HEK293 (cell line): ENCODE measurements around the gene PLCB1.

ENCODE experiments used
- CTCF ChIA-PET: fragments of 350-600 bp; formaldehyde crosslinking; extraction: SDS; loops from one replicate; lab custom pipeline; 2021; ENCODE audit warnings: antibody characterized with exemption; lab: Yijun Ruan, JAX
- POLR2A ChIA-PET: fragments of 300-600 bp; formaldehyde crosslinking; extraction: SDS; loops from one replicate; lab custom pipeline; 2020; ENCODE audit warnings: antibody characterized with exemption, inconsistent platforms; lab: Yijun Ruan, JAX
- H3K27ac ChIP-seq: fragments of 200-500 bp; sonication (Bioruptor generic); 2 replicates; pipeline ENCODE4 v1.5.1; 2014; ENCODE audit warnings: low read depth, low read length, control low read depth, inconsistent platforms; ENCODE audit errors: extremely low read depth
- H3K36me3 ChIP-seq, 2 experiments: fragments of 200-500 bp in 1 of 2; sonication (Bioruptor generic) in 1 of 2; 1 replicate in 1 of 2; 2 replicates in 1 of 2; pipeline ENCODE4 v1.5.1; 2014 to 2017; ENCODE audit warnings: inconsistent platforms in 2 of 2, low read length in 2 of 2; ENCODE audit not compliant: control insufficient read depth in 2 of 2, insufficient read depth in 1 of 2
- H3K4me1 ChIP-seq: fragments of 200-500 bp; sonication (Bioruptor generic); 2 replicates; pipeline ENCODE4 v1.5.1; 2014; ENCODE audit warnings: mild to moderate bottlenecking, low read length, inconsistent platforms; ENCODE audit not compliant: control insufficient read depth, insufficient read depth
- H3K4me3 ChIP-seq: 2 replicates; pipeline ENCODE4 v1.5.1; 2011; ENCODE audit warnings: low read depth, mild to moderate bottlenecking, control low read depth, low read length, moderate library complexity
- H3K9me3 ChIP-seq: fragments of 200-500 bp; sonication (Bioruptor generic); 2 replicates; pipeline ENCODE4 v1.5.1; 2014; ENCODE audit warnings: low read depth, low read length, inconsistent platforms; ENCODE audit not compliant: control insufficient read depth, insufficient read depth
- BCL11A ChIP-seq: fragments of 450-650 bp; formaldehyde crosslinking; IDR thresholded peaks from 2 replicates; pipeline ENCODE4 v1.5.1; 2016; ENCODE audit warnings: low read depth, missing biosample characterization, missing genetic modification characterization
- GLIS2 ChIP-seq: fragments of 450-650 bp; formaldehyde crosslinking; IDR thresholded peaks from 2 replicates; pipeline ENCODE4 v1.5.1; 2016; ENCODE audit warnings: missing biosample characterization, missing genetic modification characterization
- ZBTB17 ChIP-seq: fragments of 450-650 bp; formaldehyde crosslinking; IDR thresholded peaks from 2 replicates; pipeline ENCODE4 v1.5.1; 2016; ENCODE audit warnings: missing biosample characterization, missing genetic modification characterization
- ZEB2 ChIP-seq: fragments of 450-650 bp; formaldehyde crosslinking; IDR thresholded peaks from 2 replicates; pipeline ENCODE4 v1.5.1; 2016; ENCODE audit warnings: missing biosample characterization, missing genetic modification characterization
- ZNF202 ChIP-seq: fragments of 450-650 bp; formaldehyde crosslinking; IDR thresholded peaks from 2 replicates; pipeline ENCODE4 v1.5.1; 2016; ENCODE audit warnings: missing biosample characterization, missing genetic modification characterization, borderline replicate concordance
- ZNF24 ChIP-seq: fragments of 450-650 bp; formaldehyde crosslinking; IDR thresholded peaks from 2 replicates; pipeline ENCODE4 v1.5.1; 2016; ENCODE audit warnings: missing biosample characterization, missing genetic modification characterization
- ZNF335 ChIP-seq: fragments of 450-650 bp; formaldehyde crosslinking; conservative IDR thresholded peaks from 2 replicates; pipeline ENCODE4 v1.5.1; 2016; ENCODE audit warnings: missing biosample characterization, missing genetic modification characterization
- ZNF561 ChIP-seq: fragments of 450-650 bp; IDR thresholded peaks from 2 replicates; pipeline ENCODE4 v1.5.1; 2018; ENCODE audit warnings: missing biosample characterization, missing genetic modification characterization, borderline replicate concordance
- ZNF585B ChIP-seq: fragments of 450-650 bp; formaldehyde crosslinking; IDR thresholded peaks from 2 replicates; pipeline ENCODE4 v1.5.1; 2016; ENCODE audit warnings: missing biosample characterization, missing genetic modification characterization
- ZNF596 ChIP-seq: fragments of 450-650 bp; IDR thresholded peaks from 2 replicates; pipeline ENCODE4 v1.5.0; 2018; ENCODE audit warnings: missing biosample characterization, mild to moderate bottlenecking, missing genetic modification characterization, moderate library complexity
- ZNF621 ChIP-seq: fragments of 450-650 bp; formaldehyde crosslinking; IDR thresholded peaks from 2 replicates; pipeline ENCODE4 v1.5.1; 2017; ENCODE audit warnings: missing biosample characterization, missing genetic modification characterization
- ZNF654 ChIP-seq: fragments of 450-650 bp; formaldehyde crosslinking; IDR thresholded peaks from 2 replicates; pipeline ENCODE4 v1.5.1; 2016; ENCODE audit warnings: low read depth, missing biosample characterization, missing genetic modification characterization
- ZNF660 ChIP-seq: fragments of 450-650 bp; IDR thresholded peaks from 2 replicates; pipeline ENCODE4 v1.5.1; 2018; ENCODE audit warnings: missing biosample characterization, mild to moderate bottlenecking, missing genetic modification characterization
- TF ChIP-seq, protein P1 (sequence below): fragments of 450-650 bp; formaldehyde crosslinking; IDR thresholded peaks from 2 replicates; pipeline ENCODE4 v1.5.1; 2016; ENCODE audit warnings: missing biosample characterization, missing genetic modification characterization
- TF ChIP-seq, protein P2 (sequence below): fragments of 450-650 bp; formaldehyde crosslinking; IDR thresholded peaks from 2 replicates; pipeline ENCODE4 v1.5.1; 2017; ENCODE audit warnings: missing biosample characterization, missing genetic modification characterization

PLCB1 gene

DNA sequence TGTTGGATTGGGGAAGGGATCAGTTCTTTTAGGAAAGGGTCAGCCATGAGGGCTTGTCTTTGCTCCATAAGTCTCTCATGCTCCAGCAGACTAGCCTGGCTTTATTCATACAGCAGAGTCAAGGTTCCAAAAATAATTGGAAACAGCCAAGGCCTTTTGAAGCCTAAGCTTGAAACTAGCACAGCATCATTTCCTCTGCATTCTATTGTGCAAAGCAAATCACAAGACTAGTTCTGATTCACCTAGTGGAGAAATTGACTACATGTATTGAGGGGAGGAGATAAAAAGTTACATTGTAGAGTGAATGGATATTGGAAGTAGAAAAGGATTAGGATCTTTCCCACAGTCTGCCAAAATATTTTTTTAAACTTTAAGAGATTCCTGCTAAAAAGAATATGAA, 777.5 kb downstream of the PLCB1 start:
- Histone ChIP-seq H3K4me1 (no peaks in the 10 kb centered on the region), H3K36me3 (no peaks in the 10 kb centered on the region), H3K4me3 (no peak overlapping the region), H3K9me3 (no peaks in the 10 kb centered on the region), H3K27ac (no peak overlapping the region)
- TF ChIP-seq, protein P1, sequence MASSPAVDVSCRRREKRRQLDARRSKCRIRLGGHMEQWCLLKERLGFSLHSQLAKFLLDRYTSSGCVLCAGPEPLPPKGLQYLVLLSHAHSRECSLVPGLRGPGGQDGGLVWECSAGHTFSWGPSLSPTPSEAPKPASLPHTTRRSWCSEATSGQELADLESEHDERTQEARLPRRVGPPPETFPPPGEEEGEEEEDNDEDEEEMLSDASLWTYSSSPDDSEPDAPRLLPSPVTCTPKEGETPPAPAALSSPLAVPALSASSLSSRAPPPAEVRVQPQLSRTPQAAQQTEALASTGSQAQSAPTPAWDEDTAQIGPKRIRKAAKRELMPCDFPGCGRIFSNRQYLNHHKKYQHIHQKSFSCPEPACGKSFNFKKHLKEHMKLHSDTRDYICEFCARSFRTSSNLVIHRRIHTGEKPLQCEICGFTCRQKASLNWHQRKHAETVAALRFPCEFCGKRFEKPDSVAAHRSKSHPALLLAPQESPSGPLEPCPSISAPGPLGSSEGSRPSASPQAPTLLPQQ (tag by site-specific recombination): no peak
- no peak for TF ChIP-seq BCL11A (tag by site-specific recombination)
- ChIA-PET POLR2A (no interaction called here), CTCF (no interaction called here)

DNA sequence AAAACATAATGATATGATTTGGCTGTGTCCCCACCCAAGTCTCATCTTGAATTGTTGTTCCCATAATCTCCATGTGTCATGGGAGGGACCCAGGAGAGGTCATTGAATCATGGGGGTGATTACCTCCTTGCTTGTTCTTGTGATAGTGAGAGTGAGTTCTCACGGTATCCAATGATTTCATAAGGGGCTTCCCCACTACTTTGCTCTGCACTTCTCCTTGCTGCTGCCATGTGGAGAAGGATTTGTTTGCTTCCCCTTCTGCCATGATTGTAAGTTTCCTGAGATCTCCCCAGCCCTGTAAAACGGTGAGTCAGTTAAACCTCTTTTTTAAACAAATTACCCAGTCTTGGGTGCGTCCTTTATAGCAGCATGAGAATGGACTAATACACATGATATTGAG, 780.0 kb downstream of the PLCB1 start:
- H3K4me3 ChIP-seq: no peak overlapping the region
- ChIA-PET CTCF (no interaction called here), POLR2A (no interaction called here)
- H3K9me3 ChIP-seq: no peaks in the 10 kb centered on the region
- H3K4me1 ChIP-seq: no peaks in the 10 kb centered on the region
- no peak overlapping the region for H3K27ac ChIP-seq
- TF ChIP-seq ZNF335 (tag by site-specific recombination) (no peak), ZNF561 (tag by site-specific recombination) (no peak), ZNF654 (no peak), ZNF621 (tag by site-specific recombination) (no peak), ZNF585B (tag by site-specific recombination) (no peak), ZBTB17 (tag by site-specific recombination) (no peak), ZNF202 (no peak), ZNF596 (no peak)
- TF ChIP-seq, protein P2, sequence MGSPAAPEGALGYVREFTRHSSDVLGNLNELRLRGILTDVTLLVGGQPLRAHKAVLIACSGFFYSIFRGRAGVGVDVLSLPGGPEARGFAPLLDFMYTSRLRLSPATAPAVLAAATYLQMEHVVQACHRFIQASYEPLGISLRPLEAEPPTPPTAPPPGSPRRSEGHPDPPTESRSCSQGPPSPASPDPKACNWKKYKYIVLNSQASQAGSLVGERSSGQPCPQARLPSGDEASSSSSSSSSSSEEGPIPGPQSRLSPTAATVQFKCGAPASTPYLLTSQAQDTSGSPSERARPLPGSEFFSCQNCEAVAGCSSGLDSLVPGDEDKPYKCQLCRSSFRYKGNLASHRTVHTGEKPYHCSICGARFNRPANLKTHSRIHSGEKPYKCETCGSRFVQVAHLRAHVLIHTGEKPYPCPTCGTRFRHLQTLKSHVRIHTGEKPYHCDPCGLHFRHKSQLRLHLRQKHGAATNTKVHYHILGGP (tag by site-specific recombination): no peak
- H3K36me3 ChIP-seq: no peaks in the 10 kb centered on the region

DNA sequence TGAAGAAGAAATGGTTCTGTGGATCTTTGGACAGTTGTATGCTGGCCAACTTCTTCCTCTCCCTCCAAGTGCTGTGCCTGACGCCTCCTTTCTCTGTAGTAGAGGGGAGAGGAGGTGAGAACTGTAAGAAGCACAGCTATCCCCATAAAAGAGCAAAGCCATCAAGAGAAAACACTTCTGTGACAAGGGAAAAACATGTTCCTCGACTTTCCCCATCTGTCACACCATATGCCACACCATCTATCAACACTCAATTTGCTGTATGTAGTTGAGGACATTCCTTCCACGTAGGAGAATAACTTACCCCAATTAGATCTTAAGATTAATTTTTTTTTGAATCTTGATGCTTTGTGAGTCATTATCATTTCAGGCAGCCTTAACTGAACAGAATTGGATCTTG, 780.7 kb downstream of the PLCB1 start:
- Histone ChIP-seq H3K36me3 (no peaks in the 10 kb centered on the region), H3K4me3 (no peak overlapping the region), H3K4me1 (no peaks in the 10 kb centered on the region), H3K27ac (no peak overlapping the region), H3K9me3 (no peaks in the 10 kb centered on the region)
- POLR2A ChIA-PET: no interaction called here
- CTCF ChIA-PET: no interaction called here
- TF ChIP-seq ZNF660 (tag by site-specific recombination): no peak
- no peak for TF ChIP-seq ZNF24 (tag by site-specific recombination)
- TF ChIP-seq ZNF585B (tag by site-specific recombination): no peak
- no peak for TF ChIP-seq ZEB2 (tag by site-specific recombination)
- no peak for TF ChIP-seq GLIS2 (tag by site-specific recombination)

DNA sequence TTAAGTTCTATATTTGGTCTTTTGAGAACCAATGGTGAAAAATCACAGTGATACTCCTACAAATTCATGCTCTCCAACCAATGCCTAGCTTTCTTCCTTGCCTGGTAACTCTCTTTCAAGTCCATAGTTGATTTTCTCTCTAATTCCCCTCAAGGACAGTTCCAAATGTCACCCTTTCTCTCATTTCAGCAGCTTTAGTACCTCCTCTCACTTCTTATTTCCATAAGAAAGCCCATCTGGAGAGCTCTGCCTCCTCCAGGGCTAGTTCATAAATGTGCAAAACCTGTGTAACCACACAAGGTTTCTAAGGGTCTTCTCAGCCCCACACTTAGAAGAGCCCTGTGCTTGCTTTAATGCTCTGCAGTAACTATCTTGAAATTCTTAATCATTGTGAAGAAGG, 781.4 kb downstream of the PLCB1 start:
- H3K9me3 ChIP-seq: no peaks in the 10 kb centered on the region
- ChIA-PET POLR2A (no interaction called here), CTCF (interaction anchor here (1.0 kb wide), 1 partner anchor 495 kb away, joined by 5 read pairs; no protein-coding TSS in a partner anchor)
- no peaks in the 10 kb centered on the region for H3K36me3 ChIP-seq
- no peak overlapping the region for H3K4me3 ChIP-seq
- H3K4me1 ChIP-seq: no peaks in the 10 kb centered on the region
- no peak overlapping the region for H3K27ac ChIP-seq
- TF ChIP-seq ZNF202: no peak
